Smooth muscle cell (in vitro differentiated cells): ENCODE results near the gene PRDX2. TPM values are rescaled to one million over a fixed set of nuclear protein-coding genes. Genes with fewer than 3 reads are reported as not detected.

Experiments
- DNase-seq: peaks from one replicate; lab custom pipeline; 2025; ENCODE audit not compliant: unreplicated experiment; lab: John Stamatoyannopoulos, UW
- H2AFZ ChIP-seq: fragments of 200-600 bp; sonication (generic); 2 replicates; pipeline ENCODE4 v1.6.0; 2016; ENCODE audit warnings: antibody characterized with exemption, low read depth, mild to moderate bottlenecking
- H3F3A ChIP-seq: fragments of 200-600 bp; sonication (generic); 2 replicates; pipeline ENCODE4 v1.6.0; 2017; ENCODE audit warnings: antibody characterized with exemption, low read depth
- H3K27ac ChIP-seq: fragments of 200-600 bp; sonication (generic); 2 replicates; pipeline ENCODE4 v1.5.1; 2016; ENCODE audit warnings: low read depth, mild to moderate bottlenecking
- H3K27me3 ChIP-seq: fragments of 200-600 bp; sonication (generic); 2 replicates; pipeline ENCODE4 v1.6.1; 2016; ENCODE audit warnings: low read depth, mild to moderate bottlenecking
- H3K36me3 ChIP-seq: fragments of 200-600 bp; sonication (generic); 2 replicates; pipeline ENCODE4 v1.5.1; 2016; ENCODE audit warnings: low read depth
- H3K4me1 ChIP-seq: fragments of 200-600 bp; sonication (generic); 2 replicates; pipeline ENCODE4 v1.5.1; 2016; ENCODE audit warnings: low read depth
- H3K4me2 ChIP-seq: fragments of 200-600 bp; sonication (generic); 2 replicates; pipeline ENCODE4 v1.6.0; 2016; ENCODE audit warnings: mild to moderate bottlenecking
- H3K4me3 ChIP-seq: fragments of 200-600 bp; sonication (generic); 2 replicates; pipeline ENCODE4 v1.5.1; 2016; ENCODE audit warnings: mild to moderate bottlenecking
- H3K79me2 ChIP-seq: fragments of 200-600 bp; sonication (generic); 2 replicates; pipeline ENCODE4 v1.6.0; 2016; ENCODE audit warnings: low read depth, mild to moderate bottlenecking
- H3K9ac ChIP-seq: fragments of 200-600 bp; sonication (generic); 2 replicates; pipeline ENCODE4 v1.6.0; 2016; ENCODE audit warnings: low read depth
- H3K9me3 ChIP-seq: fragments of 200-600 bp; sonication (generic); replicated peaks from 2 replicates; pipeline ENCODE4 v1.5.1; 2016; ENCODE audit warnings: low read depth
- H4K20me1 ChIP-seq: fragments of 200-600 bp; sonication (generic); 2 replicates; pipeline ENCODE4 v1.6.0; 2016; ENCODE audit warnings: low read depth
- CTCF ChIP-seq: fragments of 200-600 bp; sonication (generic); IDR thresholded peaks from 2 replicates; pipeline ENCODE4 v1.5.1; 2017; ENCODE audit warnings: borderline replicate concordance, mild to moderate bottlenecking, antibody characterized with exemption; ENCODE audit not compliant: insufficient read depth, poor library complexity, severe bottlenecking
- WGBS: methylation state at CpG from one replicate; pipeline ENCODE4 v1.1.7; 2016; ENCODE audit warnings: low lambda C conversion rate; 5-methylcytosine and 5-hydroxymethylcytosine counted together
- polyA plus RNA-seq: library from polyadenylated mRNA; unstranded; fragments of >200 nt; fragmentation: Nextera tagmentation; extraction: Ambion mirVana; gene quantifications from 2 replicates; pipeline ENCODE4 v1.2.1, GENCODE V29; 2016
- total RNA-seq: library from RNA; depleted of rRNA; stranded (reverse); fragments of >200 nt; gene quantifications from 2 replicates; pipeline ENCODE4 v1.2.3, GENCODE V29; 2014

The PRDX2 gene
- total and polyA plus RNA-seq, 2 experiments from 2014 or later: 371 to 400 TPM

DNA sequence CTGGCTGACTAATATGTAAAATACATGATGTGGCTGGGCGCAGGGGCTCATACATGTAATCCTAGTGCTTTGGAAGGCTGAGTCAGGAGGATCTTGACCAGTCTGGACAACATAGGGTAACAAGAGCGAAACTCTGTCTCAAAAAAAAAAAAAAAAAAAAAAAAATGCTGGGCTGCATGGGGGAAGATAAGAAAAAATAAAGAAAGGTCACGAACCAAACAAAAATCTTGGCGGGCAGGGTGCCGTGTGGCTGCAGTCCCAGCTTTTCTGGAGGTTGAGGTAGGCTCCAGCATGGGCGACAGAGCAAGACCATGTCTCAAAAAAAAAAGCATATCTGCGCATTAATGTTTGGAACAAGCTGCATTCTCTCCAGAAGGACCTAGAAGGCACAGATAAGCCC lies 13.5 kb upstream of the PRDX2 start:
- H3K36me3 ChIP-seq: no peaks in the 10 kb centered on the region
- no peaks in the 10 kb centered on the region for H3K9me3 ChIP-seq
- over 99% methylated on average over 7 of the region's 7 CpGs for WGBS
- no peaks in the 10 kb centered on the region for H3K27me3 ChIP-seq
- no peak for TF ChIP-seq CTCF
- no peak overlapping the region for H2AFZ ChIP-seq
- no peaks in the 10 kb centered on the region for H3F3A ChIP-seq
- H3K27ac ChIP-seq: no peak overlapping the region
- H3K79me2 ChIP-seq: no peaks in the 10 kb centered on the region
- H3K4me1 ChIP-seq: no peaks in the 10 kb centered on the region
- H3K4me3 ChIP-seq: no peak overlapping the region
- H3K4me2 ChIP-seq: no peak overlapping the region
- H3K9ac ChIP-seq: no peak overlapping the region
- no peaks in the 10 kb centered on the region for H4K20me1 ChIP-seq
- no peak for DNase-seq

DNA sequence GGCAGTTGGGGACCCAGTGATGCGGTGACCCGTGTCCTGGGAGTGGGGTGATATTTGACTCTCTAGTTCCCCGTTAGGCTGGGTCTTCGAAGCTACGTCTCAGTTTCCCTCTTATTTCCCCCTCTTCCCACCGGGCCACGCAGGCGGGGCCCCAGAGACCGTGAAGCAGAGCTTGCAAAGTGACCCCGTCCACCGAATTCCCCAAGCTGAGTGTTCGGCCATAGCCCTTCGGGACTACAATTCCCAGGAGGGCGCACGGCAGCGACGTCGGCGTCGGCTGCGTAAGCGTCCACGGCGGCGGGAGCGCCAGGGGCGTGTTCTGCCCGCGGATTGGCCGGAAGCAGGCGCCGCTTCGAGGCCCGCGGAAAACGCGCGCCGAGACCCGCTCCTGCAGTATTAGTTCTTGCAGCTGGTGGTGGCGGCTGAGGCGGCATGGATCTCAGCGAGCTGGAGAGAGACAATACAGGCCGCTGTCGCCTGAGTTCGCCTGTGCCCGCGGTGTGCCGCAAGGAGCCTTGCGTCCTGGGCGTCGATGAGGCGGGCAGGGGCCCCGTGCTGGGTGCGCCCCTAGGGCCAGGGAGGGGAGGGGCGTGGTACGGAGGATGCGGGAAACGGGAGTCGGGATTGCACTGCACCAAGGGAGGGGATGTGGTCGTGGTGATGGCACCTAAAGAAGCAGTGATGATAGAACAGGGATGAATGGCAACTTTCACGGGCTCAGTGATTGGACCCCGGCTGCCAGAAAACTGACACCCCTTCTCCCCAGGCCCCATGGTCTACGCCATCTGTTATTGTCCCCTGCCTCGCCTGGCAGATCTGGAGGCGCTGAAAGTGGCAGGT lies 4.9 kb upstream of the PRDX2 start, which contains the start of gene RNASEH2A:
RNASEH2A (plus strand) TSS at position 343 of the 840 bp plus-strand sequence; CDS start at position 433, 90 bp downstream.
- Histone ChIP-seq H3F3A (no peaks in the 10 kb centered on the region), H4K20me1 (no peaks in the 10 kb centered on the region), H3K27me3 (no peaks in the 10 kb centered on the region), H3K9ac (peak within 1 kb of the TSS; percentile 36), H3K4me3 (peak within 1 kb of the TSS; percentile 66), H2AFZ (peak within 1 kb of the TSS; percentile 99), H3K79me2 (no peaks in the 10 kb centered on the region), H3K9me3 (no peaks in the 10 kb centered on the region), H3K4me2 (peak within 1 kb of the TSS; percentile 93), H3K27ac (no peak within 1 kb of the TSS), H3K36me3 (no peaks in the 10 kb centered on the region), H3K4me1 (peaks cover 9% of the 10 kb centered on the region)
- no peak for TF ChIP-seq CTCF
- DNase-seq: no peak
- 9% methylated on average over 60 of the region's 66 CpGs for WGBS

DNA sequence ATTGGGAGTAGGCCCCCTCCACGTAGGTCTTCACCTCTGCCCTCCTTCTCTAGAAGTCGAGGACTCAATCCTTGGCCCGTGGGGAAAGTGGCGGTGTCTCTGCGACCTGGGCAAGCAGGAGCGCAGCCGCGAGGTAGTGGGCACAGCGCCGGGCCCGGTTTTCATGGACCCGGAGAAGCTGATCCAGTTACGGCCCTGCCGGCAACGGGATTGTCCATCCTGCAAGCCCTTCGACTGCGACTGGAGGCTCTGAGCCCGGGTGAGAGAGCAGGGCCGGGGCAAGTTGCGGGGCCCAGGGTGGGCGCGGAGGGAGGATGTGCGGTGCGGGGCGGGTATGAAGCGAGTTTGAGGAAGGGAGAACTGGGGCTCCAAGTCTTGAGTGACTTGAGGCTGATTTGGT lies 2.5 kb upstream of the PRDX2 start:
- Histone ChIP-seq H3K27me3 (no peaks in the 10 kb centered on the region), H3K4me2 (no peak overlapping the region), H2AFZ (no peak overlapping the region), H3K9me3 (no peaks in the 10 kb centered on the region), H3K4me3 (no peak overlapping the region), H3K4me1 (peaks cover 14% of the 10 kb centered on the region), H3F3A (no peaks in the 10 kb centered on the region), H3K27ac (no peak overlapping the region), H3K79me2 (peaks cover 5% of the 10 kb centered on the region), H4K20me1 (peaks cover 6% of the 10 kb centered on the region), H3K36me3 (no peaks in the 10 kb centered on the region), H3K9ac (no peak overlapping the region)
- no peak for TF ChIP-seq CTCF
- no peak for DNase-seq
- 95% methylated on average over 26 of the region's 26 CpGs for WGBS
